HEK293T (cell line): Measurements from ENCODE around the gene TUSC2.

Experiments
- BHLHE40 ChIP-seq: fragments of 450-650 bp; IDR thresholded peaks from 2 replicates; pipeline ENCODE4 v1.6.1; 2016; ENCODE audit warnings: mild to moderate bottlenecking, moderate library complexity, borderline replicate concordance
- CTBP1 ChIP-seq: fragments of 450-650 bp; IDR thresholded peaks from 2 replicates; pipeline ENCODE4 v1.6.1; 2016; ENCODE audit warnings: borderline replicate concordance
- ELF4 ChIP-seq: fragments of 450-650 bp; IDR thresholded peaks from 2 replicates; pipeline ENCODE4 v1.6.1; 2017; ENCODE audit warnings: antibody characterized with exemption
- FOXA1 ChIP-seq: fragments of 450-650 bp; IDR thresholded peaks from 2 replicates; pipeline ENCODE4 v1.6.1; 2016; ENCODE audit warnings: mild to moderate bottlenecking
- FOXK2 ChIP-seq: fragments of 450-650 bp; IDR thresholded peaks from 2 replicates; pipeline ENCODE4 v1.6.1; 2016; ENCODE audit warnings: mild to moderate bottlenecking
- NFRKB ChIP-seq: fragments of 450-650 bp; IDR thresholded peaks from 2 replicates; pipeline ENCODE4 v1.6.1; 2016; ENCODE audit warnings: mild to moderate bottlenecking, moderate library complexity
- TARDBP ChIP-seq: fragments of 450-650 bp; IDR thresholded peaks from 2 replicates; pipeline ENCODE4 v1.6.1; 2016
- ZNF384 ChIP-seq: fragments of 450-650 bp; IDR thresholded peaks from 2 replicates; pipeline ENCODE4 v1.6.1; 2016
- TF ChIP-seq, protein P1 (sequence below): fragments of 450-650 bp; IDR thresholded peaks from 2 replicates; pipeline ENCODE4 v1.6.1; 2016

DNA sequence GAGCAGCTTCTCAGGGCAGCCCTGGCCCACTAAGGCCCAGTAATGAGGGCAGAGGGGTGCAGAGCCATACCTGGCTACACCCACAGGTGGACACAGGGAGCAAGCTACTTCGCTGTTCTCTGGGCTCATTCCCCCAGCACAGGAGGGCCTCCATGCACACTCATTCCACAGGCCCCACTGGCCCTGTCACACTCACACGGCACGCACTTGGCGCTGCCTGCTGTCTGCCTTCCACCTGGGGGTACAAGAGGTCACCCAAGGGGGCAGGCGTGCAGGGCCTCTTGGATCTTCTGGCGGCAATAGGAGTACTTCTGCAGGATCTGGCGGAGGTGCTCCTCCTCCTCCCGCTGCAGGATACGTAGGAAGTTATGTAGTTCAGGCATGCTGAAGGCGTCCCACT is 2.3 kb upstream of the TUSC2 start:
- TF ChIP-seq FOXA1 (no peak), ZNF384 (no peak), ELF4 (no peak), CTBP1 (no peak), NFRKB (no peak), FOXK2 (no peak), TARDBP (no peak), BHLHE40 (no peak)
- TF ChIP-seq, protein P1, sequence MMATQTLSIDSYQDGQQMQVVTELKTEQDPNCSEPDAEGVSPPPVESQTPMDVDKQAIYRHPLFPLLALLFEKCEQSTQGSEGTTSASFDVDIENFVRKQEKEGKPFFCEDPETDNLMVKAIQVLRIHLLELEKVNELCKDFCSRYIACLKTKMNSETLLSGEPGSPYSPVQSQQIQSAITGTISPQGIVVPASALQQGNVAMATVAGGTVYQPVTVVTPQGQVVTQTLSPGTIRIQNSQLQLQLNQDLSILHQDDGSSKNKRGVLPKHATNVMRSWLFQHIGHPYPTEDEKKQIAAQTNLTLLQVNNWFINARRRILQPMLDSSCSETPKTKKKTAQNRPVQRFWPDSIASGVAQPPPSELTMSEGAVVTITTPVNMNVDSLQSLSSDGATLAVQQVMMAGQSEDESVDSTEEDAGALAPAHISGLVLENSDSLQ = no peak
